ENCODE results near the gene GMPPA.

GMPPA gene

GRCh38 chr2:219506802-219507526 is 8.3 kb downstream of the GMPPA start:
- DNase-seq = no peak

DNA sequence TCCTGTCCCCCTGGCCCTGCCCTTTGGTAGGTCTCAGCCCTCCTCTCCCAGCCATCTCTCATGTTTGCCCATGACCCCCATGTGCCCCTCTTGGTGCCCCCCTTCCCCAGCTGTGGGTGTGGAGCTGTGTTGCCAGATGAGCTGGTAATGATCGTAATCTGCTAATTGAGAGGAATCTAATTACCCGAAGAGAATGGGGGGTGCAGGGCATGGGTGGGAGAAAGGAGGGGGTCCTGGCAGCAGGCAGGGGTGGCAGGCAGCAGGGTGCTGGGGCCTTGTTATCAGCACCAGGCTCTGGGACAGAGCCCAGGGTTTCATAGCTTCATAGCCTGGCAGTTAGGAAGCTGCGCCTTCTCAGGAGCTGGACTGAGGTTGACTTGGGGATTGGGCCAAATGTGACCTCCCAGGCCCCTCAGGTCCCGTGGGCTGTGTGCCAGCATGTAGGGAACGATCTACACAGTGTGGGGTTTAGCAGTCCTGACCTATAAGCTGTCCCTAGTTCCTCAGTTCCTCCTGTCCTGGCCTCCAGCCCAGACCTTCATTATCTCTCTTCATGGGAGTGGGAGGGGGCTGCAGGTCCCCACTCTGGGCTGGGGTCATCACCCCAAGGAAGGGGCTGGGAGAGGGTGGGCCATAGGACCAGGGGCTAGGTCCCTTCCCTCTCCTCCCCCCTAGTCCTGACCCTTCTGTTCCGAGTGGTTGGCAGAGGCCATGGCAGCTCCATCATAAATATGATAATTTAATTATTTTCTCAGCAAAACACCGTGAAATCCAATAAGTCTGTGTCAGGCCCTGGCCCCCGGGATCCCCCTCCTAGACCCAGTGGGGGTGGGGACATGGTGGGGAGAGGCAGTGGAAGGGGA is 9.1 kb downstream of the GMPPA start:
- peak; percentile 49 for DNase-seq

DNA sequence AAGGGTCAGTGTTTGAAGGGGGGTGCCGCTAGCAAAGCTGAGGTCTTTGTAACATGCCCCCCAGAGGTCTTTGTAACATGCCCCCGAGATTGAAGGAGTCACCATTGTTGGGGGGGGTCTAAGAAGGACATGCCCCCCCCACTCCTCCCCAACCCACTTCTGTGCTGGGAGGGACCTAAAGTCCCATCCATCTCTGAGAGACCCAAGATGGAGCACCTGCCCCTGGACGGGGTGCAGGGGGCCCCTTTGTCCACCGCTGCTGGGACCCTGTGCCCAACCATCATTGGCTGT is 9.7 kb downstream of the GMPPA start:
- DNase-seq = no peak

GRCh38 chr2:219508971-219509779 is 10.5 kb downstream of the GMPPA start:
- DNase-seq = peak; percentile 69

DNA sequence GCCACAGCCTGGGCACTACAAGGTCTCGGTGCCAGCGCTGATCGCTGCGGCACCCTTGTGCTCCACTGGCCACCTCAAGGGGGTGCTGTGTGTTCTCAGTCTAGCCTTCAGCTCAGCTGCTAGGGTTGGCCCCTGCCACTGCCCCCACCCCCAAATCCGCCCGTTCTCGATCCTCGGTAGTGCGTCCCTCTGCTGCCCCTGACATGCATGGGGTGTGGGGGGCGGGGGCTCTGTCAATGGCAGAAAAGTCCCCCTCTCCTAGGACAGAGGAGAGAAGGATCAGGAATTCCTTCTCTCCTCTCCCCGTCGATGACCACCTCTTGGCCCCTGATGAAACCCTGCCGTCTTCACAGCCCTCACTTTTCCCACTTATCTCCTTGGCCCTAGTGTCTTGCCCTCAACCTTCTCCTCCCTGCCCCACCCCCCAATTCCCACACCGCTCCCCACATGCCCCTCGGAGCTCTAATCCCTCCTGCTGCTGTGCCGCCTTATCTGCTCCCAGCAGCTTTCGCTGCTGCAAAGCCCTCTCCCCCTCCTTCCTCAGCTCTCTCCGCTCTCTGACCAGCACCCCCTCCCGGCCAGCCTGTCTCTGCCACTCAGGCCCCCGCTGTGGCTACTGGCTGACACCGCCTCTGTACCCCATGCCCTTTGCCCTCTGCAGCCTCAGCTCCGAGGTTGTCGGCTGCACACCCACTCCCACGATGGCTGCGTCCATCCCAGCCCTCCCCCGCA is 11.3 kb downstream of the GMPPA start:
- DNase-seq = peak; percentile 98

GRCh38 chr2:219510512-219511135 is 11.9 kb downstream of the GMPPA start:
- peak; percentile 83 for DNase-seq

DNA sequence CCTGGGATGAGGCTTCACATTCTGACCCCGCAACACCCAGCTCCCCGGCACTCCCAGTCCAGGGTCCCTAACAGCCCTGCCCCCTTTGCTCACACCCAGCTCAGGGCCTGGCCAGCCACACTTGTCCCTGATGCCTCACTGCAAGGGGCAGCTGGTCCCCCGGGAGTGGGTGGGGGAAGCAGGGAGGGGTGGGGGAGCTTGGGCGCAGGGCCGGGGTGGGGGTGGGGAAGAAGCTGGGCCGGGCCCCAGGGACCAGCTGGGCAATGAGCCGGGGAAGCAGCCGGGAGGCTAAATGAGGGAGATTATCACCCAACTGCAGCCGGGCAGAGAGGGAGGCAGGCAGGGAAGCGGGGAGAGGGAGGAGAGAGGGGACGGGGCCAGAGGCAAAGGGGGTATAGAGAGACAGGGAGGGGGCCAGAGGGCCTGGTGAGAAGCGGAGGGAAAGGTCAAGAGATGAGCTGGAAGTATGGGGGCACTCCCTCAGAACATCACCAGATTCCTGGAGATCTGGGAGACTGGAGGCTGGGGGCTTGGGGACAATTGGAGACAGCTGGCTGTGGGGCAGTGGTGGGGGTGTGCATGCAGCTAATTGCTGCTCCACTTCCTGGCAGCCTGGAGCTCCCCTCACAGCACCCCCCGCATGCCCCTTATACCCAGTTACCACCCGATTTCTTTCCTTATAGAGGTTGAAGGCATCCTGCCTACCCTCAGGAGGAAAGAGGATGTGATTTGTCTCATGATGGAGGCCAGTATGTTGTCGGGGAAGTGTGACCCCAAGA is 13.0 kb downstream of the GMPPA start:
- peak; percentile 75 for DNase-seq

DNA sequence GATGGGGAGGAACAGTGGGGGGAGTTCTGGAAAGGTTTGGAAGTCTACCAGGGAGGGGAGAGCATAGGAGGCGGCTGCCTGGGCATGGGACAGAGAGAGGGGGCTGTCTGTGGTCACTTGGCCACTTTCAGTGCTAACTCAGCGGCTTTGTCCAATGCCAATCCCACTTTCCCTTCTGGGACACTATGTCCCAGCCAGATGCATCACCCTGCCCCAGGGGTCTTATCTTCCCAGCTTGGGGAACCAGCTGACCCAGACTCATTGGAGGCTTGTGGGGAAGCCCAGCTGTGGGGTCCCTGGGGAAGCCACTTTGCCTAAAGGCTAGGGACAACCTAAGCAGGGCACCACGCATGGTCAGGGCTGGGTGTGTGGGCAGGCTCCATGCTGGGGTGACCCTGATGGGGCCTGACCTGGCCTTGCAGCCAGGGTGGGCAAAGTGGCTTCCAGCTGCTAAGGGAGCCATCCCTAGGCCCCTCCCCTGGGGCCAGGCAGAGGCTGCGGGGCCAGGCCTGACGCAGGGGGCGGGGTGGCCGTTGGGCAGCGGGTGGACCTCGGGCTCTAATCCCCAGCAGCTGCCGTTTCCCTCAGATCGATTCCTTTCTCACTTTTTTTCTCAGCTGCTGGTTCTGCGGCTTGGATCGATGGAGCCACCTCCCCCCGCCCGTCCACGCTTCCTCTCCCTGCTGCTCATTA is 14.0 kb downstream of the GMPPA start:
- DNase-seq = peak; percentile 16

- peak; percentile 66 for DNase-seq
Measured at GRCh38 chr2:219513787-219514186, 15.1 kb downstream of the GMPPA start.

DNA sequence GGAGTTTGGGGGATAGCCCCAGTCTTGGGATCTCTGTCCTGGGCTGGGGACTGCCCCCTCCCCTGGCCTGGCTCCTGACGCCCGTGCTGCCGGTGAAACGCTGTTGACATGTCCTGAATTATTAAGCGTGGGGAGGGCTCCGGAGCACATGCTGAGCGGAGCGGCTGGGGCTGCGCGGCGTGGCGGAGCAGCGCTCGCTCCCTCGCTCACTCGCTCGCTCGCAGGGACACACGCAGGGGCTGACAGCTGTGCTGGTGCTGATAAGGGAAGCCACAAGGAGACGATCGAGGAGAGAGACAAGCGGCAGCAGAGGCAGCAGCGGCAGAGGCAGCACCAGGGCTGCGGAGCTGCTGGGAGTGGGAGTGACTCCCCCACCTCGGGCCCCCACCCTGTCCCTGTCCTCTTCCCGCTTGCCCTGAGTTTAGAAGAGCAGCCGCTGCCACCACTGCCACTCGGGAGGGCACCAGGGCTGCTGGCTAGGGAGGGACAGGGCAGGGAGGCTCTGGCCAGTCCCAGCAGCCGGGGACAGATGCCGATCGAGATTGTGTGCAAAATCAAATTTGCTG is 15.6 kb downstream of the GMPPA start, which contains the start of gene ASIC4:
Gene ASIC4, plus strand, starts transcription at position 287 of the 566 bp plus-strand sequence. Its CDS starts 243 bp downstream, at position 530.
- DNase-seq = peak; percentile 95

DNA sequence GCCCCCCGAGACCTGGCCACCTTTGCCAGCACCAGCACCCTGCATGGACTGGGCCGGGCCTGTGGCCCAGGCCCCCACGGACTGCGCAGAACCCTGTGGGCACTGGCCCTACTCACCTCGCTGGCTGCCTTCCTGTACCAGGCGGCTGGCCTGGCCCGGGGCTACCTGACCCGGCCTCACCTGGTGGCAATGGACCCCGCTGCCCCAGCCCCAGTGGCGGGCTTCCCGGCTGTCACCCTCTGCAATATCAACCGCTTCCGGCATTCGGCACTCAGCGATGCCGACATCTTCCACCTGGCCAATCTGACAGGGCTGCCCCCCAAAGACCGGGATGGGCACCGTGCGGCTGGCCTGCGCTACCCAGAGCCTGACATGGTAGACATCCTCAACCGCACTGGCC is 16.1 kb downstream of the GMPPA start:
- DNase-seq = no peak

DNA sequence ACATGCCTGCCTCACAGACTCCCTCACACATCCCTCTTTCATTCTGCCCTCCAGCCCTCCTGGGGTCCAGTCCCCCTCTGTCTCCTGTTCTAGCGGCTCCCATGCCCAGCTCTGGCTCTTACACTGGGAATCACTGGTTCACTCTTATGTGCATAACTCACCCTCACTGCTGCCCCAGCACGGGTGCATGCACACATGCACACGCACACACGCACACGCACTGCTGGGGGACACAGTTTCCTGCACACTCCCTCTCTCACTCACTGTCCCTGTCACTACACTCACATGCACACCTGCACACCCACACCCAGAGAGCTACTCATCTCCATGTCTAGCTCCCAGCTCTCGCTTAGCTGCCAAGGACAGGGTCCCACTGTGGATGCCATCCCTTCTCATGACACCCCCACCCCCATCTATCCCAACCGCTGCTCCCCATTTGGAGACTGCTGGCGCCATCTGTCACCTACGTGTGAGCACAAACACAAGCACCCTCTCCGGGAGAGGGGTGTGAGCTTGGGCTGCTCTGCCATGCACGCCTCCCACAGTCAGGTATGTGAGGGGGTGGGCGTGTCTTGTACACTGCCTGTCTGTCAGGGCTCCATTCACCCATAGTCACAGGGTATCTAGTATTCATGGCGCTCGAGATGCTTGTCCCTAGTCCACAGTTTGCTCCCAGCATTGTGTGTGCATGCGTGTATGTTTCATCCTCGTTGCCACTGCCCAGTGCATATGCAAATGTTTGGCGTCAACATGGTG is 17.4 kb downstream of the GMPPA start:
- peak; percentile 36 for DNase-seq

DNA sequence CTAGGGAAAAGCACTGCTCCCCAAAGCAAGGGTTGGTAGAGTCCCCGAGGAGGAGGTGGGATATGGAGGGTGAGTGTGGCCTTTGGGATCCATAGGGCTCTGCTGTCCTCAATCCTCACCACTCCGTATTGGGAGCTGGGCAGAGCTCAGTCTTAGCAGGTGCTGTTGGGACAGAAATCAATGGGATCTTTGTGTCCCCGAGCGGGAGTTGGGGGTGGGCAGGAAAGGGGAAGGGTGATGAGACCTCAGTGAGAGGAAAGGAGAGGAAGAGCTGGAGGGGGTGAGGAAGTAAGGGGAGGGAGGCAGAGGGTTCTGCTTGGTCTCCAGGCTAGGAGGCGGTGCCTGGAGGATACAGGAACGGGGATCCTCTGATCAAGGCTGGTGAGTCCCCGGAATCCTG is 18.2 kb downstream of the GMPPA start:
- no peak for DNase-seq

DNA sequence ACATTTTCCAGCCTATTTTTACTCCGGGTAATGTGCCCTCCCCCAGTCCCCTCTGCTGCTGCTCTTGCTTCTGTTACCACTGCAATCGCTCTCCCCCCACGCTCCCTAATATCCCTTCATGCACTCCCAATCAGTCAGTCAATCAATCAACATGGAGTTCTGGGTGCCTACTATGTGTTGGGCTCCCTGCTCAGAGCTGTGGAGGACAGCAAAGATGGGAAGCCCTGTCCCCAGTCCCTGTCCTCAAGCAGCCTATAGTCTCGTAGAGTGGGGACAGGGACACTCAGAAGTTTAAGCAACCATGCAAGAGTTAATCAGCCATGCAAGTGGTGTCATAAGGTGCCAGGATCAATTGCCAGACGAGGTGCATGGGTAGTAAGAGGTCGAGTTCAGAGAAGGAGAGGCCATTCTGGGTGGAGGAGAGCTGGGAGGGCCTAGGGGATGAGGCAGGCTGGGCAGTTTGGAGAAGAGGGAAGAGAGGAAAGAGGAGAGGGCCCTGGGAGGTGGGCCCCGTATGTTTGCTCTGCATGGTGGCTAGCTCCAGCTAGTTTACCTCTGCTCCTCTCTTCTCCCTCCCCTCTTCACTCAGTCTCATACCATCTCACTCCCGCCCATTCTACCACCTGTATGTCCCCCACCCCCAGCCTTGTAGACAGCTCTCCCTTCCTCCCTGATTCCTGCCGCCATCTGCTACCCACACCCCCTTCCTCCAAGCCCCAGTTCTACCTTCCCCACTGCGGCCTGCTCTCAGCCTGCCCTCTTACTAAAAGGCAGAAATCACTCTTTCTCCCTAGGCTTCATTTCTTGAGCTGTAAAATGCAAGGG is 19.5 kb downstream of the GMPPA start:
- no peak for DNase-seq

DNA sequence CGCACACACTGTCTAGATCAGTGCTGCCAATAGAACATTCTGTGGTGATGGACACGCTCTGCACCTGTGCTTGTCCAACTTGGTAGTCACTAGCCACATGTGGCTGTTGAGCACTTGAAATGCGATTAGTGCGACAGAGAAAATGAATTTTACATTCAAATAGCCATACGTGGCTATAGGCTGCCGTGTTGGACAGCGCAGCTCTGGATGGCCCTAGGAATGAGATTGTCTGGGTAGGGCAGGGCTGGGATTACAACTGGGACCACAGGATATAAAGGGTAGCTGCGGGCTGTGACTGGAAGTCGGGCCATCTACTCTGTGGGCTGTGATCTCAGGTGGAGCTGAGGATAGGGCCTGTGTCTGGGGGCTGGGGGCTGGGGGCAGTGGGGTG is 20.8 kb downstream of the GMPPA start:
- DNase-seq = no peak

GRCh38 chr2:219520079-219520478 is 21.4 kb downstream of the GMPPA start:
- peak; percentile 61 for DNase-seq

DNA sequence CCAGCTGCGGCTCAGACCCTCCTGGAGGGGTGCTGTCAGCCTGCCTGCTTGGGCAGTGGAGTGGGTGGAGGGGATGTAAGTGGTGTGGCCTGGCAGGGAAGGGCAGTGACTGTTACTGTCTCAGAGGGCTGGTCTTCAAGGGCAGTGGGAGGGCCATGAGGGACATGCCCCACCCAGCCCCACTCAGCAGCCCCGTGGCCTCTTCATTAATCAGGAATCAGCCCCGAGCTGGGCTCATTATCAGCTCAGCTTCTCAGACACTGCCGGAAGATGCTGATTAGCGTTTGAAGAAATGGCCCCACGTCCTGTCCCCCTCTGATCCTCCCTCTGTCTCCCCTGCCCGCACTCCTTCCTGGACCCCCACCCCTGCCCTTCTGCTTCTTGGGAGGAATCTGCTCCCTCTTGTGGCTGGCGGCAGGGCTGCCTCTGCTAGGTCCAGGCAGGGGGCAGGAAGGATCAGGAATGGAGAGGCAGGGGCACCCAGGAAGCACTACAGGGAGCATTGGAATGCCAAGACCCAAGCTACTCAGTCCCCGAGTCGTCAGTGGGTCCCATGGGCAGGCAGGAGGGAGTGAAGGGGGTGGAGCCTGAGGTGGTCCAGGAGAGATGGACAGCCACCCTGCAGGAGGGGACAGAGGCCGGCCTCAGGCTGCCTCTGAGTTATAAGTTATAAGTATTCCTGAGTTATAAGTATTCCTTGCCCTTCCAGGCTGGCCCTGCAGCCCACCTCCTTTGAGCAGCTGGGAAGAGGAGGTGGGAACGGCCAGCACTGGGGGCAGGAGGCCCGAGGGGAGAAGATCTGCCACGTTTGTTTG is 22.6 kb downstream of the GMPPA start:
- DNase-seq = peak; percentile 96

All from OCI-M1 (cell line).